Mammary epithelial cell (primary cell): Measurements from ENCODE around the gene ZSCAN21.
"Not testable (repeated sequence)": the region's sequence is repeated elsewhere in the genome, so short reads cannot be mapped to it uniquely, and the experiment has no call there.

Experiments used
- EZH2 ChIP-seq: IDR thresholded peaks from 2 replicates; pipeline ENCODE4 v1.6.1; 2012; ENCODE audit warnings: low read length, inconsistent platforms, borderline replicate concordance
- TF ChIP-seq, protein P1 (sequence below), 2 donors: IDR thresholded peaks in 1 of 2; conservative IDR thresholded peaks in 1 of 2; 2 replicates each; pipeline ENCODE4 v1.5.1; 2011 to 2012; ENCODE audit warnings: inconsistent platforms in 2 of 2, low read length in 2 of 2, mild to moderate bottlenecking in 2 of 2, control low read depth in 1 of 2, low read depth in 1 of 2; ENCODE audit not compliant: insufficient read depth in 1 of 2; ENCODE audit errors: extremely low read depth in 1 of 2

DNA sequence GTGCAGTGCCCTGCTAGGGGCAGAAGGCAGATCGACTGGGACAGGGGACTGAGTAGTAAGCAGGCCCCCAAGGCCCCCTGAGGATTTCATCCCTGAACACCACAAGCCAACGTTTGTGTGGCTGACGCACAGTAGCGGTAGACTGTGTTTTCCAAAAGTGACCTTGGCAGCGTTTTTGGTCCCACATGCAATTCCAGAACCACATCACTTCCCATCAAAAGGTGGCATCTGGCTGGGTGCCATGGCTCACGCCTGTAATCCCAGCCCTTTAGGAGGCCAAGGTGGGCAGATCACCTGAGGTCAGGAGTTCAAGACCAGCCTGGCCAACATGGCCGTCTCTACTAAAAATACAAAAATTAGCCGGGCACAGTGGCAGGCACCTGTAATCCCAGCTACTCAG, 39.6 kb upstream of the ZSCAN21 start:
- TF ChIP-seq, protein P1, sequence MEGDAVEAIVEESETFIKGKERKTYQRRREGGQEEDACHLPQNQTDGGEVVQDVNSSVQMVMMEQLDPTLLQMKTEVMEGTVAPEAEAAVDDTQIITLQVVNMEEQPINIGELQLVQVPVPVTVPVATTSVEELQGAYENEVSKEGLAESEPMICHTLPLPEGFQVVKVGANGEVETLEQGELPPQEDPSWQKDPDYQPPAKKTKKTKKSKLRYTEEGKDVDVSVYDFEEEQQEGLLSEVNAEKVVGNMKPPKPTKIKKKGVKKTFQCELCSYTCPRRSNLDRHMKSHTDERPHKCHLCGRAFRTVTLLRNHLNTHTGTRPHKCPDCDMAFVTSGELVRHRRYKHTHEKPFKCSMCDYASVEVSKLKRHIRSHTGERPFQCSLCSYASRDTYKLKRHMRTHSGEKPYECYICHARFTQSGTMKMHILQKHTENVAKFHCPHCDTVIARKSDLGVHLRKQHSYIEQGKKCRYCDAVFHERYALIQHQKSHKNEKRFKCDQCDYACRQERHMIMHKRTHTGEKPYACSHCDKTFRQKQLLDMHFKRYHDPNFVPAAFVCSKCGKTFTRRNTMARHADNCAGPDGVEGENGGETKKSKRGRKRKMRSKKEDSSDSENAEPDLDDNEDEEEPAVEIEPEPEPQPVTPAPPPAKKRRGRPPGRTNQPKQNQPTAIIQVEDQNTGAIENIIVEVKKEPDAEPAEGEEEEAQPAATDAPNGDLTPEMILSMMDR (conservative IDR thresholded peaks at IDR 0.05 in 1 of 2, IDR thresholded peaks at IDR 0.05 in 1 of 2; ENCODE audit: extremely low read depth in 1 of 2, insufficient read depth in 1 of 2, low read depth in 1 of 2, low read length in 2 of 2), result not testable (repeated sequence)
- TF ChIP-seq EZH2, result not testable (repeated sequence)
